Kidney (tissue), 14 donors: Measurements from ENCODE around the gene PPP2R2B. TPM values are rescaled to one million over a fixed set of nuclear protein-coding genes. Genes with fewer than 3 reads are reported as not detected.
A peak's percentile ranks its signal among the peaks of the same experiment; 100 is the strongest.

Source experiments
- DNase-seq, 5 donors: peaks; one replicate each; pipeline ENCODE4 v3.0.0-alpha.2; 2013 to 2020
- FAIRE-seq: peaks from 2 replicates; lab custom pipeline; 2012; peaks lifted over from hg19 to GRCh38; lab: Jason Lieb, UNC
- H3K27ac ChIP-seq, 2 donors: one replicate each; pipeline ENCODE4 v1.7.0; 2013; ENCODE audit warnings: low read depth in 2 of 2, low read length in 2 of 2, inconsistent platforms in 1 of 2
- H3K27me3 ChIP-seq: one replicate; pipeline ENCODE4 v1.7.1; 2013; ENCODE audit warnings: low read length, inconsistent platforms; ENCODE audit not compliant: control insufficient read depth, insufficient read depth
- H3K36me3 ChIP-seq, 3 donors: one replicate each; pipeline versions ENCODE4 v1.7.0 to v1.7.1; 2013; ENCODE audit warnings: low read length in 3 of 3, control low read depth in 1 of 3, inconsistent platforms in 1 of 3; ENCODE audit not compliant: insufficient read depth in 3 of 3, control insufficient read depth in 2 of 3
- H3K4me1 ChIP-seq, 3 donors: one replicate each; pipeline versions ENCODE4 v1.7.0 to v1.7.1; 2013; ENCODE audit warnings: low read length in 3 of 3, inconsistent platforms in 1 of 3, low read depth in 1 of 3; ENCODE audit not compliant: control insufficient read depth in 2 of 3, insufficient read depth in 2 of 3
- H3K4me3 ChIP-seq, 3 donors: one replicate each; pipeline versions ENCODE4 v1.7.0 to v1.8.1; 2013; ENCODE audit warnings: low read length in 3 of 3, control low read depth in 1 of 3, inconsistent platforms in 1 of 3
- H3K9ac ChIP-seq, 3 donors: one replicate each; pipeline versions ENCODE4 v1.7.0 to v1.7.1; 2013; ENCODE audit warnings: low read length in 3 of 3, control low read depth in 1 of 3, inconsistent platforms in 1 of 3
- H3K9me3 ChIP-seq, 3 donors: one replicate each; pipeline versions ENCODE4 v1.7.0 to v1.7.1; 2013; ENCODE audit warnings: low read length in 3 of 3, control low read depth in 1 of 3, inconsistent platforms in 1 of 3; ENCODE audit not compliant: control insufficient read depth in 2 of 3, insufficient read depth in 1 of 3
- CTCF ChIP-seq: IDR thresholded peaks from 3 replicates; pipeline ENCODE4 v1.5.1; 2012; ENCODE audit warnings: mild to moderate bottlenecking, moderate library complexity, borderline replicate concordance; ENCODE audit not compliant: insufficient read depth; ENCODE audit errors: extremely low read depth
- intact Hi-C: fragments of 100-400 bp; cut with DNase I; formaldehyde crosslinking; loops from one replicate; pipeline ENCODE4 v1.11.1; 2022
- polyA plus RNA-seq: library from polyadenylated mRNA; stranded (reverse); fragments of 350-450 nt; fragmentation: Illumina TruSeq; extraction: RNeasy Lipid Tissue Mini Kit (QIAGEN cat#74804); gene quantifications from one replicate; pipeline ENCODE4 v1.2.3, GENCODE V29; 2014; ENCODE audit warnings: low read depth, low replicate concordance; ENCODE audit not compliant: insufficient read depth
- total RNA-seq: library from RNA; stranded (reverse); fragmentation: NEBNext Ultra II Directional; extraction: Animal tissue kit (Norgen Biotek cat#: 25700); gene quantifications from one replicate; pipeline ENCODE4 v1.2.1, GENCODE V29; 2021
- donor health status: control.
- donor health status: control.
- donor health status: control.
- donor health status: control.
- donor health status: control.
- donor health status: DM: yes; HTN: yes; CAD: no.
- donor health status: Normal renal cell carcinoma (clear cell type).

Gene PPP2R2B
- total and polyA plus RNA-seq, 2 donors from 2014 or later = 4.0 to 8.2 TPM

GRCh38 chr5:146877178-146877681 lies 1.3 kb downstream of the PPP2R2B start:
- TF ChIP-seq CTCF = no peak
- FAIRE-seq = no peak
- H3K27me3 ChIP-seq = peaks cover 2% of the 10 kb centered on the region
- DNase-seq = peak in 2 of 5 donors; percentile 18 to 25
- peak overlapping the region; percentile 35 to 68 (median 59) for H3K4me3 ChIP-seq
- H3K9me3 ChIP-seq = no peaks in the 10 kb centered on the region
- H3K9ac ChIP-seq = peak overlapping the region in 1 of 3 donors; percentile 46
- H3K4me1 ChIP-seq = peaks cover 0 to 4% (median 0%) of the 10 kb centered on the region in 3 donors
- intact Hi-C loops = no loop called here
- no peak overlapping the region for H3K27ac ChIP-seq
- no peaks in the 10 kb centered on the region for H3K36me3 ChIP-seq

GRCh38 chr5:146873186-146873917 lies 5.2 kb downstream of the PPP2R2B start:
- DNase-seq (no peak), FAIRE-seq (no peak)
- Histone ChIP-seq H3K4me3 (no peak overlapping the region), H3K4me1 (no peaks in the 10 kb centered on the region), H3K9ac (no peak overlapping the region), H3K36me3 (peaks cover 0 to 2% (median 0%) of the 10 kb centered on the region in 3 donors), H3K27me3 (peaks cover 2% of the 10 kb centered on the region), H3K27ac (no peak overlapping the region), H3K9me3 (no peaks in the 10 kb centered on the region)
- no peak for TF ChIP-seq CTCF
- intact Hi-C loops = no loop called here

- no peak overlapping the region for H3K9ac ChIP-seq
- H3K4me3 ChIP-seq = no peak overlapping the region
- FAIRE-seq (no peak), DNase-seq (no peak)
- H3K9me3 ChIP-seq = no peaks in the 10 kb centered on the region
- H3K27ac ChIP-seq = no peak overlapping the region
- peaks cover 0 to 2% (median 0%) of the 10 kb centered on the region in 3 donors for H3K36me3 ChIP-seq
- TF ChIP-seq CTCF = no peak
- H3K27me3 ChIP-seq = peaks cover 2% of the 10 kb centered on the region
- intact Hi-C loops = no loop called here
- H3K4me1 ChIP-seq = no peaks in the 10 kb centered on the region
Measured at GRCh38 chr5:146872188-146872587, 6.4 kb downstream of the PPP2R2B start.
